Keratinocyte (primary cell): ENCODE measurements around the gene NBPF6.
"Not testable (repeated sequence)": the region's sequence is repeated elsewhere in the genome, so short reads cannot be mapped to it uniquely, and the experiment has no call there.

ENCODE experiments used
- CTCF ChIP-seq, 3 experiments: IDR thresholded peaks in 1 of 3; conservative IDR thresholded peaks in 1 of 3; optimal IDR thresholded peaks in 1 of 3; 2 replicates in 2 of 3; 3 replicates in 1 of 3; pipeline versions ENCODE3 to v1.5.1; 2011; ENCODE audit warnings: low read length in 3 of 3, mild to moderate bottlenecking in 3 of 3, moderate library complexity in 2 of 3, control low read depth in 1 of 3, inconsistent platforms in 1 of 3; ENCODE audit not compliant: insufficient read depth in 2 of 3; ENCODE audit errors: extremely low read depth in 1 of 3
- EZH2 ChIP-seq: IDR thresholded peaks from one replicate; pipeline ENCODE4 v1.6.1; 2012; ENCODE audit warnings: inconsistent platforms, mild to moderate bottlenecking, low read length, moderate library complexity

GRCh38 chr1:108474516-108474915, 24.4 kb downstream of the NBPF6 start:
- not testable (repeated sequence) for TF ChIP-seq CTCF (optimal IDR thresholded peaks at IDR 0.05 in 1 of 3, IDR thresholded peaks at IDR 0.05 in 1 of 3, conservative IDR thresholded peaks at IDR 0.05 in 1 of 3; ENCODE audit: extremely low read depth in 1 of 3, insufficient read depth in 2 of 3, low read length in 3 of 3); EZH2
